ENCODE measurements around the gene SPECC1L.

The SPECC1L gene

DNA sequence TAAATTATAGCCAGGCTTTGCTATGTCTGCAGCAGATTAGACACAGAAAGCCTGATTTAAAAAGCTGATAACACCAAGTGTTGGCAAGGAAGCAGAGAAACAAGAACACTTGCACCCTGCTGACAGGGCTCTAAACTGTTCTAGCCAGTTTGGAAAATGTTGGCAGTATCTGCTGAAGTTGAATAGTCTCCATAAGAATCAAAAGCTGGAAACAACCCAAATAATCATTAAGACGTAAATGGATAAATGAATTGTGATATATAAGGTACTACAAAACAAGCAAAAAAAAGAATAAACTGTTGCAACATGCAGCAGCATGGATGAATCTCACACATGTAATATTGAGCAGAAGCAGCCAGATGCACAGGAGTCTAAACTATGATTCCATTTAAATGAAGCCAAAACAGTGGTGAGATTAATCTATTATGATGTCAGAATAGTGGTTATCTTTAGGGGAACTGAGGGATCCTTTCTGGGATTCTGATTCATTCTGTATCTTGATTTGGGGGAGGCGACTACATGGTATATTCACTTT, 116.4 kb downstream of the SPECC1L start:
- peaks cover 8% of the 10 kb centered on the region for H3K4me1 ChIP-seq (ENCODE audit: control insufficient read depth, insufficient read depth, low read length)
- no peak overlapping the region for H3K9ac ChIP-seq (ENCODE audit: low read length)
- no peaks in the 10 kb centered on the region for H3K27me3 ChIP-seq (ENCODE audit: control insufficient read depth, insufficient read depth, low read length)
- H3K9me3 ChIP-seq (ENCODE audit: control insufficient read depth, low read length), result no peaks in the 10 kb centered on the region
- no peaks in the 10 kb centered on the region for H3K36me3 ChIP-seq (ENCODE audit: control insufficient read depth, insufficient read depth, low read length)
- H3K4me3 ChIP-seq (ENCODE audit: low read length), result no peak overlapping the region

DNA sequence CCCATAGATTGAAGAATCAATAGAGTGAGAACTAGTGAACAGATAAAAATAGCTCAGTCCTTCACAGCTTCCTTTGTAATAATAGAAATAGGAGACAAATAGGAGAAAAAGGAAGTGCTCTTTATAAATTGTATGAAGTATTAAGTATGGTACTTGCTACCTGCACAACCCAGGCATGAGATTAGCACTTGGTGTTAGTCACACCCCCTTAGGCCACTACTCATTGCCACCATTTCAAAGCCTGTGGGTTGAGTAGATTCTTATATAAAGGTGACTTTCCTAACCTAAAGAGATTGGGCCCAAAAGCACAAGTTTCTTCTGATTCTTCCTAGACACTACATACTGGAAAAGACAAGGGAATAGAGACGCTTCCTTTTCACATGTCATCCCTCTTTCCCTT, 119.0 kb downstream of the SPECC1L start:
- Histone ChIP-seq H3K27me3 (ENCODE audit: control insufficient read depth, insufficient read depth, low read length) (no peaks in the 10 kb centered on the region), H3K9ac (ENCODE audit: low read length) (no peak overlapping the region), H3K4me3 (ENCODE audit: low read length) (no peak overlapping the region), H3K4me1 (ENCODE audit: control insufficient read depth, insufficient read depth, low read length) (peaks cover 14% of the 10 kb centered on the region), H3K36me3 (ENCODE audit: control insufficient read depth, insufficient read depth, low read length) (no peaks in the 10 kb centered on the region), H3K9me3 (ENCODE audit: control insufficient read depth, low read length) (no peaks in the 10 kb centered on the region)

DNA sequence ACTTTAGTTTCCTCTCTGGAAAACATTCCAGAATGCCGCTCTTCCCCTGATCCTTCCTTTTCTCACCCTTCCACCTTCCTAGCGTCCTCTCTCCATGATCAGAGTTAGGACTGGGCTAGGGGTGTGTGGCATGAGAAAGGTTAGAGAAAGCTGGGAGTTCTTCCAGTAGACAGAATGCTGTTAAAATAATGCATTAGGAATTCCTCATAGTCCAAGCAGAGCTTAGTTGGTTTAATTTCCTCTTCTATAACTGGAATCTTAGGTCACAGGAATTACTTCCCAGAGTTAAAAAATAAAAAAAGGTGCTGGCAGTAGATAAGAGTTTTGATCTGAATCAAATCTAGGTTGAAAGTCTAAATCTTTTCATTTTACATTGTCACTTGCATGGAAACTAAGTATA, 119.5 kb downstream of the SPECC1L start:
- no peak overlapping the region for H3K4me3 ChIP-seq (ENCODE audit: low read length)
- H3K27me3 ChIP-seq (ENCODE audit: control insufficient read depth, insufficient read depth, low read length), result no peaks in the 10 kb centered on the region
- peaks cover 14% of the 10 kb centered on the region for H3K4me1 ChIP-seq (ENCODE audit: control insufficient read depth, insufficient read depth, low read length)
- H3K9ac ChIP-seq (ENCODE audit: low read length), result no peak overlapping the region
- H3K9me3 ChIP-seq (ENCODE audit: control insufficient read depth, low read length), result no peaks in the 10 kb centered on the region
- H3K36me3 ChIP-seq (ENCODE audit: control insufficient read depth, insufficient read depth, low read length), result no peaks in the 10 kb centered on the region

DNA sequence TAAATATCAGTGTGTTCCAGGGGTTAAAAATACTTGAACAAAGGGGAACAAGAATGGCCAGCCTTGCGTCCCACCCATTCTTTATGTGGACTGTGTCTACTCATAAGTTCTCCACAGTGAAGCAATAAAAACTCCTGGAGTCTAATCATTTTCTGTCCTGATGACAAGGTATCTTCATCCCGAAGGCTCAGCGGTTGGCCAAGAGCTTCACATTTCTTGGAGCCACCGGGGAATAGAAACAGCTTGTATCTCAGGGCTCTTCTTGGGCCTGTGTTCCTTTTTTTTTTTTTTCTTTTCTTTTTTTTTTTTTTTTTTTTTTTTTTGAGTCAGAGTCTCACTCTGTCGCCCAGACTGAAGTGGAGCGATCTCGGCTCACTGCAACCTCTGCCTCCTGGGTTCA, 119.9 kb downstream of the SPECC1L start:
- Histone ChIP-seq H3K4me3 (ENCODE audit: low read length) (no peak overlapping the region), H3K36me3 (ENCODE audit: control insufficient read depth, insufficient read depth, low read length) (no peaks in the 10 kb centered on the region), H3K9ac (ENCODE audit: low read length) (no peak overlapping the region), H3K27me3 (ENCODE audit: control insufficient read depth, insufficient read depth, low read length) (no peaks in the 10 kb centered on the region), H3K4me1 (ENCODE audit: control insufficient read depth, insufficient read depth, low read length) (peaks cover 14% of the 10 kb centered on the region), H3K9me3 (ENCODE audit: control insufficient read depth, low read length) (no peaks in the 10 kb centered on the region)

DNA sequence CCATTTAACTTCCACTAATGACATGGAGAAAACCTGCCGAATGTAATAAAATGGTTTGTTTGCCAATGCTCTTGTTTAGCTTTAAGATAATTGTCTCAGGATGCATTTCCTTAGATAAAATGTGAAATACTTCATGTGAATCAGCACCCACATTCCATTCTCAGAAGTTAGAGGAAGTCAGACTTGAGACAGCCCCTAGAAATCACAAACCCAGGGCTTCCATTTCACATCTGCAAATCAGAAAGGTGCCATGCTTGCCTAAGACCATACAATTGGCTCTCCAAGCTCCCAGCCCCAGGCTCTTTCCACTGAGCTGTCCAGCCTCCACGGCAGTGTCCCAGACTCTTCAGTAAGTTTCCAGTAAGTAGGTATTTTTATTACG, 121.2 kb downstream of the SPECC1L start:
- Histone ChIP-seq H3K27me3 (ENCODE audit: control insufficient read depth, insufficient read depth, low read length) (no peaks in the 10 kb centered on the region), H3K36me3 (ENCODE audit: control insufficient read depth, insufficient read depth, low read length) (no peaks in the 10 kb centered on the region), H3K4me3 (ENCODE audit: low read length) (no peak overlapping the region), H3K4me1 (ENCODE audit: control insufficient read depth, insufficient read depth, low read length) (peaks cover 14% of the 10 kb centered on the region), H3K9me3 (ENCODE audit: control insufficient read depth, low read length) (no peaks in the 10 kb centered on the region), H3K9ac (ENCODE audit: low read length) (no peak overlapping the region)

DNA sequence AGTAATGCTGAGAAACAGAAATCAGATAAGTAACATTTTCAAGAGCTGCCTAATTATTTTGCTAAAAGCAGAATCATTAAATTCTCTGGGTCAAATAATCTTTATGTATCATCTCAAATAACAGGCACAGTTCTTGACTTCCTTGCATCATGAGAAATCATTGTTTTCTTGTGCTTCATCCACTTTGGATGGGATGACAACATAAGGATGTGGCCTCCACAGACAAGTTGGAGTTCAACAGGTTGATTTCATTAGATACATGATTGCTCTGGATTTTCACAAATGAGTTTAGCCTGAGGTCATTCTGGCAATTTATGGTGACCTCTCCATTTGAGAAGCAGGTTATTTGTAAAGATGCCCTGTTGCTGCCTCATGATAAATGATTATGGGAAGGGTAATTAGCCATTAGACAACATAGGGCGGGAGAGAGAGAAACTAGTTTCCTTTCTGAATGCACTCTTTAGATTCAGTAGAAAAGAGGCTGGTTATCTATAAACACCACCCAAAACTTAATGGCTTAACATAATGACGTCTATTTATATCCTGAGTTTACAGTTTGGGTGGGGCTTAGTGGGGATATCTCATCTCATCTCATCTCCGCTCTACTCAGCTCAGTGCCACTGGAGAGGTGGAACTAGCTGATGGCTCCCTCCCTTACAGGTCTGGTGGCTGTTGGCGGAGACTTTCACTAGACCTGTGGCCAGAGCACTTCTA, 121.7 kb downstream of the SPECC1L start:
- no peaks in the 10 kb centered on the region for H3K9me3 ChIP-seq (ENCODE audit: control insufficient read depth, low read length)
- no peak overlapping the region for H3K9ac ChIP-seq (ENCODE audit: low read length)
- no peaks in the 10 kb centered on the region for H3K36me3 ChIP-seq (ENCODE audit: control insufficient read depth, insufficient read depth, low read length)
- H3K4me3 ChIP-seq (ENCODE audit: low read length), result no peak overlapping the region
- H3K27me3 ChIP-seq (ENCODE audit: control insufficient read depth, insufficient read depth, low read length), result no peaks in the 10 kb centered on the region
- peaks cover 14% of the 10 kb centered on the region for H3K4me1 ChIP-seq (ENCODE audit: control insufficient read depth, insufficient read depth, low read length)

DNA sequence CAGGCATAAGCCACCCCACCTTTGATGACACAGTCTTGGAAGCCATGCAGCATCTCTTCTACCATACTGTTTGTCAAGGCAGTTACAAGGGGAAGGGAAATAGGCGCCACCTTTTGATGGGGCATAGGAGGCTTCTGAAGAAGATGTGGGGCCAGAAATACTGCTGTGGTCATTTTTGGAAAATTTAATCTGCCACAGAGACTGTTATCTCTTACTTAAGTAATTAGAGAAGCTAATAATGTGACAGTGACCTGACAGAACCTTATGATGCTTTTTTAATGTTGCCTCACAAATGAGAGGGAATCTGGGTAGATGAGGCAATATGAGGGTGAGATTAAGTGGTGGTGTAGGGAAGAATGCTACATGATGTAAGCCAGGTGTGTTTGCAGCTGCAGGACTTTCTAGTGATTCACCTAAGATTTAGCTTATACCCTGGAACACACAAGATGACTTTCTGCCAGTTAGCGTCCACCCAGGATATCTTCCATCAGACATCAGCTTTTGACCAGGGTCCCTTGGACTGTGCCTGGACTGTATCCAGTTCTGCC, 122.5 kb downstream of the SPECC1L start:
- no peaks in the 10 kb centered on the region for H3K27me3 ChIP-seq (ENCODE audit: control insufficient read depth, insufficient read depth, low read length)
- H3K36me3 ChIP-seq (ENCODE audit: control insufficient read depth, insufficient read depth, low read length), result no peaks in the 10 kb centered on the region
- H3K4me1 ChIP-seq (ENCODE audit: control insufficient read depth, insufficient read depth, low read length), result peaks cover 14% of the 10 kb centered on the region
- H3K4me3 ChIP-seq (ENCODE audit: low read length), result no peak overlapping the region
- H3K9me3 ChIP-seq (ENCODE audit: control insufficient read depth, low read length), result no peaks in the 10 kb centered on the region
- no peak overlapping the region for H3K9ac ChIP-seq (ENCODE audit: low read length)

DNA sequence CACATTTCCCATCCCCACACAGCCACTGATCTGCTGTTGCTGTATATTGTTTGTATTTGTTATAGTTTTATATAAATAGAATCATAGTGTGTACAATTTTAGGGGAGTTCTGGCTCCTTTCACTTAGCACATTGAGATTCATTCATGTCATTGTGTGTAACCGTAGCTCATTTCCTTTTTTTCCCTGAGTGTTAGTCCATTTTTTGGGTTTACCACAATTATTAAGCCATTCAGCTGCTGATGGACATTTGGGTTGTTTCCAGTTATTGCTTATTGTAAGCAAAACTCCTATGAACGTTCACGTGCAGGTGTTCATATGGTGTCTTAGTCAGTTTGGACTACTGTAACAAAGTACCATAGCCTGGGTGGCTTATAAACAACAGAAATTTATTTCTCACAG, 123.2 kb downstream of the SPECC1L start:
- Histone ChIP-seq H3K9ac (ENCODE audit: low read length) (no peak overlapping the region), H3K27me3 (ENCODE audit: control insufficient read depth, insufficient read depth, low read length) (no peaks in the 10 kb centered on the region), H3K4me3 (ENCODE audit: low read length) (no peak overlapping the region), H3K36me3 (ENCODE audit: control insufficient read depth, insufficient read depth, low read length) (no peaks in the 10 kb centered on the region), H3K4me1 (ENCODE audit: control insufficient read depth, insufficient read depth, low read length) (peaks cover 14% of the 10 kb centered on the region), H3K9me3 (ENCODE audit: control insufficient read depth, low read length) (no peaks in the 10 kb centered on the region)

DNA sequence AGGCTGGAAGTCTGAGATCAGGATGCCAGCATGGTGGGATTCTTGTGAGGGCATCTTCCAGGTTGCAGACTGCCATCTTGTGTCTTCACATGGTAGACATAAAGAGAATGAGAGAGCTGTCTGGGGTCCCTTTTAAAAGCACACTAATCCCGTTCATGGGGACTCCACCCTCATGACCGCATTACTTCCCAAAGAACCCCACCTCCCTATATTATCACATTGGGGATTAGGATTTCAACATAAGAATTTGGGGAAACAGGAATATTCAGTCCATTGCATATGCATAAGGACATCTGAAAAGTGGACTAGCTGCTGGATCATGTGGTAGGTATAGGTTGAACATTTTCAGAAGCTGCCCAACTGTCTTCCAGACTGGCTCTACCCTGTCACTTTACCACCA, 123.6 kb downstream of the SPECC1L start:
- Histone ChIP-seq H3K4me3 (ENCODE audit: low read length) (no peak overlapping the region), H3K9ac (ENCODE audit: low read length) (no peak overlapping the region), H3K4me1 (ENCODE audit: control insufficient read depth, insufficient read depth, low read length) (peaks cover 14% of the 10 kb centered on the region), H3K9me3 (ENCODE audit: control insufficient read depth, low read length) (no peaks in the 10 kb centered on the region), H3K36me3 (ENCODE audit: control insufficient read depth, insufficient read depth, low read length) (no peaks in the 10 kb centered on the region), H3K27me3 (ENCODE audit: control insufficient read depth, insufficient read depth, low read length) (no peaks in the 10 kb centered on the region)

DNA sequence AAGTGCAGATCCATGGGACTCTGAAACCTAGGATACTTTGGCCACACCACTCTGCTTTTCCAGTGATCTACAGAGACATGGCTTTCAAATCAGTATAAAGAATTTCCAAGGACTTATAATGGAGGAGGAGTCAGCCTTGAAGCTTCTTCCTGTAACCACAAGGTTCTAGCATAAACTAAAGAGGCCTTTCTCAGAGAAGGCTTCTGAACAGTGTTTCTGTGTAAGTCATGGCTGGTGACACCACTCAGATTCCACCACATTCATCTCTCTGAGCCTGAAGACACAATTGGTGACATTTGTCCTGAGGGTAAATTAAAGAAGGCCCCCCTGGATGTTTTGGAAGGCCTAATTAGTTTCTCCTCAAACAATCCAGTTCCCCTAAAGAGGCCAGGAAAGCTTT, 127.8 kb downstream of the SPECC1L start:
- H3K4me1 ChIP-seq (ENCODE audit: control insufficient read depth, insufficient read depth, low read length), result peaks cover 27% of the 10 kb centered on the region
- no peaks in the 10 kb centered on the region for H3K27me3 ChIP-seq (ENCODE audit: control insufficient read depth, insufficient read depth, low read length)
- no peak overlapping the region for H3K4me3 ChIP-seq (ENCODE audit: low read length)
- no peaks in the 10 kb centered on the region for H3K36me3 ChIP-seq (ENCODE audit: control insufficient read depth, insufficient read depth, low read length)
- no peak overlapping the region for H3K9ac ChIP-seq (ENCODE audit: low read length)
- H3K9me3 ChIP-seq (ENCODE audit: control insufficient read depth, low read length), result no peaks in the 10 kb centered on the region

DNA sequence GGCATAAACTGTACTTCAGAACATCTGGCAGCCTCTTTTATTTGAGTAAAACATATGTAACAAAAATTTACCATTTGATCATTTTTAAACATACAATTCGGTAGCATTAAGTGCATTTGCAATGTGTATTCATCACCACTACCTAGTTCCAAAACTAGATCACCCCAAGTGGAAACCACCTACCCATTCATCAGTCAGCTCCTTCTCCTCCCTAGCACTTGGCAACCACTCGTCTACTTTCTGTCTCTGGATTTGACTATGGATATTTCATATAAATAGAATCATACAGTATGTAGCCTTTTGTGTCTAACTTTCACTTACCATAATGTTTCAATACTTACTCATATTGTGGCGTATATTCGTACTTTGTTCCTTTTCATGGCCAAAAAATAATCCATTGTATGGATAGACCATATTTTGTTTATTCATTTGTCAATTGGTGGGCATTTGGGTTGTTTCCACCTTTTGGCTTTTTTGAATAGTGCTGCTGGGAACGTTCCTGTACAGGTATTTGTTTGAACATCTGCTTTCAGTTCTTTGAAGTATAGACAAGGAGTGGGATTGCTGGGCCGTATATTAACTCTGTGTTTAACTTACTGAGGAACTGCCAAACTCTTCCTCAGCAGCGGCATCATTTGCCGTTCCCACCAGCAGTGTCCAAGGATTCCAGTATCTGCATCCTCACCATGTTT, 129.5 kb downstream of the SPECC1L start:
- Histone ChIP-seq H3K9me3 (ENCODE audit: control insufficient read depth, low read length) (no peaks in the 10 kb centered on the region), H3K9ac (ENCODE audit: low read length) (no peak overlapping the region), H3K27me3 (ENCODE audit: control insufficient read depth, insufficient read depth, low read length) (no peaks in the 10 kb centered on the region), H3K4me3 (ENCODE audit: low read length) (no peak overlapping the region), H3K36me3 (ENCODE audit: control insufficient read depth, insufficient read depth, low read length) (no peaks in the 10 kb centered on the region), H3K4me1 (ENCODE audit: control insufficient read depth, insufficient read depth, low read length) (peaks cover 31% of the 10 kb centered on the region)
